Peyer's patch (tissue), 4 donors: ENCODE data around the gene CBLN4.

Source experiments
- CTCF ChIP-seq, 6 experiments: fragments of 450-650 bp in 4 of 6; fragments of 200-600 bp in 2 of 6; sonication (generic) in 1 of 6; IDR thresholded peaks; one replicate each; pipeline ENCODE4 v1.5.1; 2017 to 2019; ENCODE audit warnings: antibody characterized with exemption in 6 of 6, mild to moderate bottlenecking in 3 of 6, moderate library complexity in 1 of 6
- POLR2A ChIP-seq, 2 donors: fragments of 450-650 bp; IDR thresholded peaks; one replicate each; pipeline ENCODE4 v1.5.1; 2017; ENCODE audit warnings: antibody characterized with exemption in 2 of 2, mild to moderate bottlenecking in 2 of 2, moderate library complexity in 2 of 2

- TF ChIP-seq CTCF (IDR thresholded peaks at IDR 0.05) (no peak), POLR2A (IDR thresholded peaks at IDR 0.05) (no peak)
These were observed 26.8 kb downstream of the CBLN4 start for GRCh38 chr20:55978550-55978949.
